HepG2 (cell line): ENCODE measurements around the gene PLXNC1. TPM values are rescaled to one million over a fixed set of nuclear protein-coding genes. Genes with fewer than 3 reads are reported as not detected.

Experiments used
- ATAD3A ChIP-seq: sonication (generic); formaldehyde crosslinking; IDR thresholded peaks from 2 replicates; pipeline ENCODE4 v1.4.0; 2020; ENCODE audit warnings: missing genetic modification reagents
- BCL6 ChIP-seq: IDR thresholded peaks from 2 replicates; pipeline ENCODE4 v1.6.1; 2016; ENCODE audit warnings: missing genetic modification reagents, missing compliant biosample characterization
- HNRNPL ChIP-seq: fragments of 200-400 bp; formaldehyde crosslinking; IDR thresholded peaks from 2 replicates; pipeline ENCODE4 v1.6.1; 2017; ENCODE audit warnings: mild to moderate bottlenecking, low read depth, low read length
- MTA1 ChIP-seq: sonication (generic); formaldehyde crosslinking; IDR thresholded peaks from 2 replicates; pipeline ENCODE4 v1.4.0; 2020; ENCODE audit warnings: missing genetic modification reagents, mild to moderate bottlenecking, borderline replicate concordance
- RXRB ChIP-seq: IDR thresholded peaks from 2 replicates; pipeline ENCODE4 v1.6.1; 2016; ENCODE audit warnings: borderline replicate concordance, missing genetic modification reagents, missing compliant biosample characterization
- SOX6 ChIP-seq, 2 experiments: fragments of 450-650 bp in 1 of 2; sonication (generic) in 1 of 2; formaldehyde crosslinking in 1 of 2; IDR thresholded peaks; 2 replicates each; pipeline versions ENCODE4 v1.4.0 to v1.6.1; 2017 to 2020; ENCODE audit warnings: antibody characterized with exemption in 1 of 2, mild to moderate bottlenecking in 1 of 2, missing genetic modification reagents in 1 of 2
- YY1 ChIP-seq: IDR thresholded peaks from 2 replicates; pipeline ENCODE4 v1.6.1; 2011; ENCODE audit warnings: low read length, low read depth, moderate library complexity, mild to moderate bottlenecking; ENCODE audit not compliant: insufficient read depth, insufficient replicate concordance
- ZNF337 ChIP-seq: sonication (generic); formaldehyde crosslinking; IDR thresholded peaks from 2 replicates; pipeline ENCODE4 v1.5.1; 2020; ENCODE audit warnings: missing genetic modification reagents, low read depth, mild to moderate bottlenecking, borderline replicate concordance
- ZNF543 ChIP-seq: sonication (generic); formaldehyde crosslinking; IDR thresholded peaks from 2 replicates; pipeline ENCODE4 v1.4.0; 2020; ENCODE audit warnings: mild to moderate bottlenecking, missing genetic modification reagents
- ZNF547 ChIP-seq: sonication (generic); formaldehyde crosslinking; IDR thresholded peaks from 2 replicates; pipeline ENCODE4 v1.5.1; 2020; ENCODE audit warnings: mild to moderate bottlenecking, missing genetic modification reagents
- ZNF607 ChIP-seq: sonication (generic); formaldehyde crosslinking; IDR thresholded peaks from 2 replicates; pipeline ENCODE4 v1.5.1; 2020; ENCODE audit warnings: missing genetic modification reagents, mild to moderate bottlenecking, borderline replicate concordance
- ZNF619 ChIP-seq: sonication (generic); formaldehyde crosslinking; IDR thresholded peaks from 2 replicates; pipeline ENCODE4 v1.4.0; 2020; ENCODE audit warnings: mild to moderate bottlenecking, missing genetic modification reagents
- polyA plus RNA-seq, 8 experiments: library from polyadenylated mRNA; depleted of rRNA in 3 of 8; stranded (reverse) in 7 of 8; unstranded in 1 of 8; fragments of >200 nt; fragmentation: Illumina TruSeq in 4 of 8; extraction: Trizol in 4 of 8; gene quantifications; 2 replicates each; pipeline versions ENCODE4 v1.2.1 to v1.2.3, GENCODE V29; 2011 to 2016; ENCODE audit warnings: low read depth in 4 of 8, missing spikeins in 1 of 8, mixed read lengths in 1 of 8; ENCODE audit not compliant: insufficient read depth in 1 of 8
- total RNA-seq, 5 experiments: library from RNA; depleted of rRNA; stranded (reverse); fragments of >200 nt; fragmentation: Illumina TruSeq; extraction: Trizol; gene quantifications; 2 replicates each; pipeline ENCODE4 v1.2.3, GENCODE V29; 2016; ENCODE audit warnings: low read depth in 1 of 5
- TF ChIP-seq, protein P1 (sequence below): sonication (generic); formaldehyde crosslinking; IDR thresholded peaks from one replicate; pipeline ENCODE4 v1.5.1; 2020; ENCODE audit warnings: mild to moderate bottlenecking, missing genetic modification reagents; ENCODE audit errors: not compliant biosample characterization
- TF ChIP-seq, protein P2 (sequence below): sonication (generic); formaldehyde crosslinking; IDR thresholded peaks from 2 replicates; pipeline ENCODE4 v1.5.1; 2020; ENCODE audit warnings: mild to moderate bottlenecking, missing genetic modification reagents

The PLXNC1 gene
- total and polyA plus RNA-seq, 2 of the 13 experiments (the other 11 are each of a cell fraction or from before 2014, with no cell fraction given) = 6.6 to 11.2 TPM

DNA sequence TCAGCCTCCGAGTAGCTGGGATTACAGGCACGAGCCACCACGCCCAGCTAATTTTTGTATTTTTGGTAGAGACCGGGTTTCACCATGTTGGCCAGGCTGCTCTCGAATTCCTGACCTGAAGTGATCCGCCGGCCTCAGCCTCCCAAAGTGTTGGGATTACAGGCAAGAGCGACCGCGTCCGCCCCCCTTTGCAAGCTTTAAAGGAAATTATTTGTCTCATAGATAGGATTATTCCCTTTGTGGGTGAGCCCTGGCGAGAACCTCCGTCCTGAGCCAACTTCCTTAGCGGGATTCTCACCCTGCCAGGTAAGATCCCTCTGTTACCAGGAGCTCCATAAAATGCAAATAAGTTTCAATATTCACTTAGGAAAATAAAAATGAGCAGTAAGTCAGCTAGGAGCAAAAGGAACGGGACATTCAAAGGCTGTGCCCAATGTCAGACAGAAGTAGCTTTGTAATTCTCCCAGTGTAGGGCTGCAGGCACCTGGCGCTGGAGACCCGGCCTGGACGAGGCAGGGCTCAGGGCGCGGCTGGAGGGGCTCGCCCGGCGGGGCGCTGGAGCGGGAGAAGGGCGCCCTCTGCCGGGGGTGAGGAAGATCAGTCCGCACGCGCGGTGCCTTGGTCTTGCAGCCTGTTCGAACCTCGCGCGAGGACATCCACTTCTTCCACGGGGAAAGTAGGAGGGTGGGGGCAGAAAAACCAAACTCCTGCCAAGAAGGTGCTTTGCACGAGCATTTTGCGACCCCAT lies 47.2 kb upstream of the PLXNC1 start (continued):
- TF ChIP-seq, protein P1, sequence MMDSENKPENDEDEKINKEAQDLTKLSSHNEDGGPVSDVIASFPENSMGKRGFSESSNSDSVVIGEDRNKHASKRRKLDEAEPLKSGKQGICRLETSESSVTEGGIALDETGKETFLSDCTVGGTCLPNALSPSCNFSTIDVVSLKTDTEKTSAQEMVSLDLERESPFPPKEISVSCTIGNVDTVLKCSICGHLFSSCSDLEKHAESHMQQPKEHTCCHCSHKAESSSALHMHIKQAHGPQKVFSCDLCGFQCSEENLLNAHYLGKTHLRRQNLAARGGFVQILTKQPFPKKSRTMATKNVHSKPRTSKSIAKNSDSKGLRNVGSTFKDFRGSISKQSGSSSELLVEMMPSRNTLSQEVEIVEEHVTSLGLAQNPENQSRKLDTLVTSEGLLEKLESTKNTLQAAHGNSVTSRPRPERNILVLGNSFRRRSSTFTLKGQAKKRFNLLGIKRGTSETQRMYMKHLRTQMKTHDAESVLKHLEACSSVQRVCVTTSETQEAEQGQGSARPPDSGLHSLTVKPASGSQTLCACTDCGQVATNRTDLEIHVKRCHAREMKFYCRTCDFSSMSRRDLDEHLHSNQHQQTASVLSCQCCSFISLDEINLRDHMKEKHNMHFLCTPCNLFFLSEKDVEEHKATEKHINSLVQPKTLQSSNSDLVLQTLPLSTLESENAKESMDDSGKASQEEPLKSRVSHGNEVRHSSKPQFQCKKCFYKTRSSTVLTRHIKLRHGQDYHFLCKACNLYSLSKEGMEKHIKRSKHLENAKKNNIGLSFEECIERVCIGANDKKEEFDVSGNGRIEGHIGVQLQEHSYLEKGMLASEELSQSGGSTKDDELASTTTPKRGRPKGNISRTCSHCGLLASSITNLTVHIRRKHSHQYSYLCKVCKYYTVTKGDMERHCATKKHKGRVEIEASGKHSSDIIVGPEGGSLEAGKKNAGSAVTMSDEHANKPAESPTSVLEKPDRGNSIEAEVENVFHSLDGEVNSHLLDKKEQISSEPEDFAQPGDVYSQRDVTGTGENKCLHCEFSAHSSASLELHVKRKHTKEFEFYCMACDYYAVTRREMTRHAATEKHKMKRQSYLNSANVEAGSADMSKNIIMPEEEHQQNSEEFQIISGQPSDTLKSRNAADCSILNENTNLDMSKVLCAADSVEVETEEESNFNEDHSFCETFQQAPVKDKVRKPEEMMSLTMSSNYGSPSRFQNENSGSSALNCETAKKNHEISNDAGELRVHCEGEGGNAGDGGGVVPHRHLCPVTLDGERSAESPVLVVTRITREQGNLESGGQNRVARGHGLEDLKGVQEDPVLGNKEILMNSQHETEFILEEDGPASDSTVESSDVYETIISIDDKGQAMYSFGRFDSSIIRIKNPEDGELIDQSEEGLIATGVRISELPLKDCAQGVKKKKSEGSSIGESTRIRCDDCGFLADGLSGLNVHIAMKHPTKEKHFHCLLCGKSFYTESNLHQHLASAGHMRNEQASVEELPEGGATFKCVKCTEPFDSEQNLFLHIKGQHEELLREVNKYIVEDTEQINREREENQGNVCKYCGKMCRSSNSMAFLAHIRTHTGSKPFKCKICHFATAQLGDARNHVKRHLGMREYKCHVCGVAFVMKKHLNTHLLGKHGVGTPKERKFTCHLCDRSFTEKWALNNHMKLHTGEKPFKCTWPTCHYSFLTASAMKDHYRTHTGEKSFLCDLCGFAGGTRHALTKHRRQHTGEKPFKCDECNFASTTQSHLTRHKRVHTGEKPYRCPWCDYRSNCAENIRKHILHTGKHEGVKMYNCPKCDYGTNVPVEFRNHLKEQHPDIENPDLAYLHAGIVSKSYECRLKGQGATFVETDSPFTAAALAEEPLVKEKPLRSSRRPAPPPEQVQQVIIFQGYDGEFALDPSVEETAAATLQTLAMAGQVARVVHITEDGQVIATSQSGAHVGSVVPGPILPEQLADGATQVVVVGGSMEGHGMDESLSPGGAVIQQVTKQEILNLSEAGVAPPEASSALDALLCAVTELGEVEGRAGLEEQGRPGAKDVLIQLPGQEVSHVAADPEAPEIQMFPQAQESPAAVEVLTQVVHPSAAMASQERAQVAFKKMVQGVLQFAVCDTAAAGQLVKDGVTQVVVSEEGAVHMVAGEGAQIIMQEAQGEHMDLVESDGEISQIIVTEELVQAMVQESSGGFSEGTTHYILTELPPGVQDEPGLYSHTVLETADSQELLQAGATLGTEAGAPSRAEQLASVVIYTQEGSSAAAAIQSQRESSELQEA (CRISPR knock-in tag) = peak; percentile 46
- TF ChIP-seq ZNF543 (CRISPR knock-in tag) (peak; percentile 68; the same call in 1 of the 2 replicates), YY1 (peak; percentile 51), RXRB (peak; percentile 54; the same call in 1 of the 2 replicates), ZNF337 (CRISPR knock-in tag) (no peak), ZNF619 (CRISPR knock-in tag) (no peak), ZNF607 (CRISPR knock-in tag) (peak; percentile 49; the same call in 1 of the 2 replicates), ZNF547 (peak; percentile 78), MTA1 (CRISPR knock-in tag) (0 out of 2 replicates have a peak, but pooled peaks have one; percentile 27), SOX6 (IDR thresholded peaks at IDR 0.05) (no peak), SOX6 (CRISPR knock-in tag; IDR thresholded peaks at IDR 0.05) (peak; percentile 19; the same call in 1 of the 2 replicates), ATAD3A (no peak), HNRNPL (no peak), BCL6 (peak; percentile 90)
- TF ChIP-seq, protein P2, sequence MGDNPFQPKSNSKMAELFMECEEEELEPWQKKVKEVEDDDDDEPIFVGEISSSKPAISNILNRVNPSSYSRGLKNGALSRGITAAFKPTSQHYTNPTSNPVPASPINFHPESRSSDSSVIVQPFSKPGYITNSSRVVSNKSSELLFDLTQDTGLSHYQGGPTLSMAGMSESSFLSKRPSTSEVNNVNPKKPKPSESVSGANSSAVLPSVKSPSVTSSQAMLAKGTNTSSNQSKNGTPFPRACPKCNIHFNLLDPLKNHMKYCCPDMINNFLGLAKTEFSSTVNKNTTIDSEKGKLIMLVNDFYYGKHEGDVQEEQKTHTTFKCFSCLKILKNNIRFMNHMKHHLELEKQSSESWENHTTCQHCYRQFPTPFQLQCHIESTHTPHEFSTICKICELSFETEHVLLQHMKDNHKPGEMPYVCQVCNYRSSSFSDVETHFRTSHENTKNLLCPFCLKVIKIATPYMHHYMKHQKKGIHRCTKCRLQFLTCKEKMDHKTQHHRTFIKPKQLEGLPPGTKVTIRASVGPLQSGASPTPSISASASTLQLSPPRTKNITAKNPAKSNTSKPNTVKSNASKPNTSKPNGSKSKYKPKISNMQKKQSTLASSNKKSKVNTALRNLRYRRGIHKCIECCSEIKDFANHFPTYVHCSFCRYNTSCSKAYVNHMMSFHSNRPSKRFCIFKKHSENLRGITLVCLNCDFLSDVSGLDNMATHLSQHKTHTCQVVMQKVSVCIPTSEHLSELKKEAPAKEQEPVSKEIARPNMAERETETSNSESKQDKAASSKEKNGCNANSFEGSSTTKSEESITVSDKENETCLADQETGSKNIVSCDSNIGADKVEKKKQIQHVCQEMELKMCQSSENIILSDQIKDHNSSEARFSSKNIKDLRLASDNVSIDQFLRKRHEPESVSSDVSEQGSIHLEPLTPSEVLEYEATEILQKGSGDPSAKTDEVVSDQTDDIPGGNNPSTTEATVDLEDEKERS (CRISPR knock-in tag) = no peak
